K562 (cell line): ENCODE results near the gene RPS6KA4. TPM values are rescaled to one million over a fixed set of nuclear protein-coding genes. Genes with fewer than 3 reads are reported as not detected.

Experiments used
- ATF7 ChIP-seq: fragments of 450-650 bp; IDR thresholded peaks from 2 replicates; pipeline ENCODE4 v1.7.1; 2014; ENCODE audit warnings: mild to moderate bottlenecking, moderate library complexity
- BRF1 ChIP-seq: IDR thresholded peaks from 3 replicates; pipeline ENCODE4 v1.6.1; 2011; ENCODE audit warnings: borderline replicate concordance, mild to moderate bottlenecking; ENCODE audit not compliant: insufficient read length; ENCODE audit errors: extremely low read depth
- FOXJ3 ChIP-seq: sonication (generic); formaldehyde crosslinking; IDR thresholded peaks from 2 replicates; pipeline ENCODE4 v1.4.0; 2020; ENCODE audit warnings: mild to moderate bottlenecking, missing genetic modification reagents
- MYNN ChIP-seq, 2 experiments: sonication (generic); formaldehyde crosslinking in 1 of 2; IDR thresholded peaks; 2 replicates each; pipeline versions ENCODE4 v1.5.0 to v1.6.1; 2016 to 2020; ENCODE audit warnings: antibody characterized with exemption in 1 of 2, missing genetic modification reagents in 1 of 2
- NCOR1 ChIP-seq: fragments of 450-650 bp; IDR thresholded peaks from 2 replicates; pipeline ENCODE4 v1.6.1; 2016; ENCODE audit warnings: mild to moderate bottlenecking, moderate library complexity
- SMAD3 ChIP-seq: fragments of 450-650 bp; formaldehyde crosslinking; conservative IDR thresholded peaks from 2 replicates; pipeline ENCODE4 v1.4.0; 2020; ENCODE audit warnings: mild to moderate bottlenecking
- TGIF2 ChIP-seq: sonication (generic); formaldehyde crosslinking; IDR thresholded peaks from 2 replicates; pipeline ENCODE4 v1.8.1; 2022; ENCODE audit warnings: mild to moderate bottlenecking, missing genetic modification reagents, moderate library complexity
- XRCC4 ChIP-seq: IDR thresholded peaks from one replicate; pipeline ENCODE4 v1.6.1; 2011; ENCODE audit not compliant: insufficient read depth, insufficient read length; ENCODE audit errors: extremely low read depth
- ZNF408 ChIP-seq: fragments of 250-450 bp; sonication (Bioruptor Pico); IDR thresholded peaks from 2 replicates; pipeline ENCODE4 v1.4.0; 2020; ENCODE audit warnings: low read depth, mild to moderate bottlenecking, moderate library complexity
- polyA plus RNA-seq, 8 experiments: library from polyadenylated mRNA; depleted of rRNA in 4 of 8; stranded (reverse) in 5 of 8; unstranded in 3 of 8; fragments of >200 nt; fragmentation: Nextera tagmentation in 2 of 8; fragmentation: Illumina TruSeq in 1 of 8; extraction: Ambion mirVana in 2 of 8; extraction: Trizol in 1 of 8; gene quantifications; 2 replicates each; pipeline versions ENCODE4 v1.2.1 to v1.2.3, GENCODE V29; 2011 to 2014; ENCODE audit warnings: inconsistent platforms in 1 of 8, missing spikeins in 1 of 8
- total RNA-seq, 7 experiments: library from RNA; depleted of rRNA in 6 of 7; stranded (reverse); fragments of >200 nt in 6 of 7; fragmentation: Illumina TruSeq in 2 of 7; extraction: Trizol in 2 of 7; gene quantifications; 2 replicates each; pipeline versions ENCODE4 v1.2.1 to v1.2.3, GENCODE V29; 2011 to 2021; ENCODE audit warnings: low replicate concordance in 1 of 7
- TF ChIP-seq, protein P1 (sequence below): fragments of 200-800 bp; sonication (Bioruptor generic); IDR thresholded peaks from 2 replicates; pipeline ENCODE4 v1.6.1; 2016; ENCODE audit warnings: missing genetic modification characterization, missing compliant biosample characterization
- TF ChIP-seq, protein P2 (sequence below): fragments of 450-650 bp; formaldehyde crosslinking; IDR thresholded peaks from 2 replicates; pipeline ENCODE4 v1.4.0; 2020; ENCODE audit warnings: mild to moderate bottlenecking, moderate library complexity
- TF ChIP-seq, protein P3 (sequence below): IDR thresholded peaks from 3 replicates; pipeline ENCODE4 v1.6.1; 2011; ENCODE audit warnings: borderline replicate concordance, mild to moderate bottlenecking, moderate library complexity; ENCODE audit not compliant: insufficient read length; ENCODE audit errors: extremely low read depth
- TF ChIP-seq, protein P4 (sequence below): sonication (generic); formaldehyde crosslinking; IDR thresholded peaks from 2 replicates; pipeline ENCODE4 v1.8.1; 2023; ENCODE audit warnings: mild to moderate bottlenecking, missing genetic modification reagents

The RPS6KA4 gene
- total and polyA plus RNA-seq, 9 of the 15 experiments (the other 6 are each of a cell fraction or from before 2014, with no cell fraction given): 0.15 to 23.8 (median 9.8) TPM

DNA sequence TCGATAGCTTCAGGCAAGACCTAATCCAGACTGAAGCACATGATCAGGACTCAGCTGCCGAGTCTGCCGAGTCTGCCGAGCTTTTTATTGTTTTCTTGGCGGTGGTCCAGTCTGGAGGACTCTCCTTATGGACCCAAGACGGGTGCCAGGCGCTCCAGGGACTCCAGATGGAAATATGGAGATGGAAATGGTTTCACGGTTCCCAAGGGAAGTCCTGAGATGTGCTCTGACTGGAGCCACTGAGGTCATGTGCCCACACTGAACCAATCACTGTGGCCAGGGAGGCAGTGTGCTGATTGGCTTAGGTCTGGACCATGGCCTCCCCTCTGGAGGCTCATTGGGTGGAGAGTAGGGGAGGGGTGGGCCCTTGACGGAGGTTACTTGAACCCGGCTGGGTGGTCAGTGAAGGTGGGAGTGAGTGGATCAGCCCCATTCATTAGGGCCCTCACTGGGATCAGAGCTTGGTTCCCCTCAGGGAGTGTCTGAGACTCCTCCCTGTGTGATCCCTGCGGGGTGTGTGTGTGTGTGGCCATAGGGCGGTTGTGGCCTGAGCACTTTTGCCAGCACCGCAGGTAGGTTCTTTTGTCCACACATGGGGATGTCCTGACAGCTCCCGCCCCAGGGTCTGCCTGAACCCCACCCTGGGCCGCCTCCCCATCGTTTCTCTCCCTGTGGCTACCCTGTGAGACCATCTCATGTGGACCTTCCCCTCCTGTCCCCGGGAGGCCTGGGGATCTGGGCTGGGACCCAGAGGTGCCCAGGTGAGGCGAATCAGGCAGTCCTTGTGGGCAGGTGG is 14.0 kb downstream of the RPS6KA4 start (continued):
- TF ChIP-seq XRCC4 (no peak), MYNN (IDR thresholded peaks at IDR 0.05) (no peak), MYNN (CRISPR knock-in tag; IDR thresholded peaks at IDR 0.05) (no peak), ATF7 (0 out of 2 replicates have a peak, but pooled peaks have one; percentile 9), BRF1 (no peak), TGIF2 (CRISPR knock-in tag) (peak; percentile 53; the same call in 1 of the 2 replicates), SMAD3 (no peak), NCOR1 (no peak), ZNF408 (CRISPR knock-in tag) (no peak), FOXJ3 (CRISPR knock-in tag) (no peak)
- TF ChIP-seq, protein P1, sequence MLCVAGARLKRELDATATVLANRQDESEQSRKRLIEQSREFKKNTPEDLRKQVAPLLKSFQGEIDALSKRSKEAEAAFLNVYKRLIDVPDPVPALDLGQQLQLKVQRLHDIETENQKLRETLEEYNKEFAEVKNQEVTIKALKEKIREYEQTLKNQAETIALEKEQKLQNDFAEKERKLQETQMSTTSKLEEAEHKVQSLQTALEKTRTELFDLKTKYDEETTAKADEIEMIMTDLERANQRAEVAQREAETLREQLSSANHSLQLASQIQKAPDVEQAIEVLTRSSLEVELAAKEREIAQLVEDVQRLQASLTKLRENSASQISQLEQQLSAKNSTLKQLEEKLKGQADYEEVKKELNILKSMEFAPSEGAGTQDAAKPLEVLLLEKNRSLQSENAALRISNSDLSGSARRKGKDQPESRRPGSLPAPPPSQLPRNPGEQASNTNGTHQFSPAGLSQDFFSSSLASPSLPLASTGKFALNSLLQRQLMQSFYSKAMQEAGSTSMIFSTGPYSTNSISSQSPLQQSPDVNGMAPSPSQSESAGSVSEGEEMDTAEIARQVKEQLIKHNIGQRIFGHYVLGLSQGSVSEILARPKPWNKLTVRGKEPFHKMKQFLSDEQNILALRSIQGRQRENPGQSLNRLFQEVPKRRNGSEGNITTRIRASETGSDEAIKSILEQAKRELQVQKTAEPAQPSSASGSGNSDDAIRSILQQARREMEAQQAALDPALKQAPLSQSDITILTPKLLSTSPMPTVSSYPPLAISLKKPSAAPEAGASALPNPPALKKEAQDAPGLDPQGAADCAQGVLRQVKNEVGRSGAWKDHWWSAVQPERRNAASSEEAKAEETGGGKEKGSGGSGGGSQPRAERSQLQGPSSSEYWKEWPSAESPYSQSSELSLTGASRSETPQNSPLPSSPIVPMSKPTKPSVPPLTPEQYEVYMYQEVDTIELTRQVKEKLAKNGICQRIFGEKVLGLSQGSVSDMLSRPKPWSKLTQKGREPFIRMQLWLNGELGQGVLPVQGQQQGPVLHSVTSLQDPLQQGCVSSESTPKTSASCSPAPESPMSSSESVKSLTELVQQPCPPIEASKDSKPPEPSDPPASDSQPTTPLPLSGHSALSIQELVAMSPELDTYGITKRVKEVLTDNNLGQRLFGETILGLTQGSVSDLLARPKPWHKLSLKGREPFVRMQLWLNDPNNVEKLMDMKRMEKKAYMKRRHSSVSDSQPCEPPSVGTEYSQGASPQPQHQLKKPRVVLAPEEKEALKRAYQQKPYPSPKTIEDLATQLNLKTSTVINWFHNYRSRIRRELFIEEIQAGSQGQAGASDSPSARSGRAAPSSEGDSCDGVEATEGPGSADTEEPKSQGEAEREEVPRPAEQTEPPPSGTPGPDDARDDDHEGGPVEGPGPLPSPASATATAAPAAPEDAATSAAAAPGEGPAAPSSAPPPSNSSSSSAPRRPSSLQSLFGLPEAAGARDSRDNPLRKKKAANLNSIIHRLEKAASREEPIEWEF (CRISPR knock-in tag): no peak
- TF ChIP-seq, protein P2, sequence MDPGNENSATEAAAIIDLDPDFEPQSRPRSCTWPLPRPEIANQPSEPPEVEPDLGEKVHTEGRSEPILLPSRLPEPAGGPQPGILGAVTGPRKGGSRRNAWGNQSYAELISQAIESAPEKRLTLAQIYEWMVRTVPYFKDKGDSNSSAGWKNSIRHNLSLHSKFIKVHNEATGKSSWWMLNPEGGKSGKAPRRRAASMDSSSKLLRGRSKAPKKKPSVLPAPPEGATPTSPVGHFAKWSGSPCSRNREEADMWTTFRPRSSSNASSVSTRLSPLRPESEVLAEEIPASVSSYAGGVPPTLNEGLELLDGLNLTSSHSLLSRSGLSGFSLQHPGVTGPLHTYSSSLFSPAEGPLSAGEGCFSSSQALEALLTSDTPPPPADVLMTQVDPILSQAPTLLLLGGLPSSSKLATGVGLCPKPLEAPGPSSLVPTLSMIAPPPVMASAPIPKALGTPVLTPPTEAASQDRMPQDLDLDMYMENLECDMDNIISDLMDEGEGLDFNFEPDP (CRISPR knock-in tag): no peak
- TF ChIP-seq, protein P3, sequence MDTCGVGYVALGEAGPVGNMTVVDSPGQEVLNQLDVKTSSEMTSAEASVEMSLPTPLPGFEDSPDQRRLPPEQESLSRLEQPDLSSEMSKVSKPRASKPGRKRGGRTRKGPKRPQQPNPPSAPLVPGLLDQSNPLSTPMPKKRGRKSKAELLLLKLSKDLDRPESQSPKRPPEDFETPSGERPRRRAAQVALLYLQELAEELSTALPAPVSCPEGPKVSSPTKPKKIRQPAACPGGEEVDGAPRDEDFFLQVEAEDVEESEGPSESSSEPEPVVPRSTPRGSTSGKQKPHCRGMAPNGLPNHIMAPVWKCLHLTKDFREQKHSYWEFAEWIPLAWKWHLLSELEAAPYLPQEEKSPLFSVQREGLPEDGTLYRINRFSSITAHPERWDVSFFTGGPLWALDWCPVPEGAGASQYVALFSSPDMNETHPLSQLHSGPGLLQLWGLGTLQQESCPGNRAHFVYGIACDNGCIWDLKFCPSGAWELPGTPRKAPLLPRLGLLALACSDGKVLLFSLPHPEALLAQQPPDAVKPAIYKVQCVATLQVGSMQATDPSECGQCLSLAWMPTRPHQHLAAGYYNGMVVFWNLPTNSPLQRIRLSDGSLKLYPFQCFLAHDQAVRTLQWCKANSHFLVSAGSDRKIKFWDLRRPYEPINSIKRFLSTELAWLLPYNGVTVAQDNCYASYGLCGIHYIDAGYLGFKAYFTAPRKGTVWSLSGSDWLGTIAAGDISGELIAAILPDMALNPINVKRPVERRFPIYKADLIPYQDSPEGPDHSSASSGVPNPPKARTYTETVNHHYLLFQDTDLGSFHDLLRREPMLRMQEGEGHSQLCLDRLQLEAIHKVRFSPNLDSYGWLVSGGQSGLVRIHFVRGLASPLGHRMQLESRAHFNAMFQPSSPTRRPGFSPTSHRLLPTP: no peak
- TF ChIP-seq, protein P4, sequence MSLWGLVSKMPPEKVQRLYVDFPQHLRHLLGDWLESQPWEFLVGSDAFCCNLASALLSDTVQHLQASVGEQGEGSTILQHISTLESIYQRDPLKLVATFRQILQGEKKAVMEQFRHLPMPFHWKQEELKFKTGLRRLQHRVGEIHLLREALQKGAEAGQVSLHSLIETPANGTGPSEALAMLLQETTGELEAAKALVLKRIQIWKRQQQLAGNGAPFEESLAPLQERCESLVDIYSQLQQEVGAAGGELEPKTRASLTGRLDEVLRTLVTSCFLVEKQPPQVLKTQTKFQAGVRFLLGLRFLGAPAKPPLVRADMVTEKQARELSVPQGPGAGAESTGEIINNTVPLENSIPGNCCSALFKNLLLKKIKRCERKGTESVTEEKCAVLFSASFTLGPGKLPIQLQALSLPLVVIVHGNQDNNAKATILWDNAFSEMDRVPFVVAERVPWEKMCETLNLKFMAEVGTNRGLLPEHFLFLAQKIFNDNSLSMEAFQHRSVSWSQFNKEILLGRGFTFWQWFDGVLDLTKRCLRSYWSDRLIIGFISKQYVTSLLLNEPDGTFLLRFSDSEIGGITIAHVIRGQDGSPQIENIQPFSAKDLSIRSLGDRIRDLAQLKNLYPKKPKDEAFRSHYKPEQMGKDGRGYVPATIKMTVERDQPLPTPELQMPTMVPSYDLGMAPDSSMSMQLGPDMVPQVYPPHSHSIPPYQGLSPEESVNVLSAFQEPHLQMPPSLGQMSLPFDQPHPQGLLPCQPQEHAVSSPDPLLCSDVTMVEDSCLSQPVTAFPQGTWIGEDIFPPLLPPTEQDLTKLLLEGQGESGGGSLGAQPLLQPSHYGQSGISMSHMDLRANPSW (CRISPR knock-in tag): peak; percentile 90; the same call in 1 of the 2 replicates
